WTC11 (cell line): Measurements from ENCODE around the gene MYH14.

Source experiments
- CTCF ChIP-seq: fragments of 200-600 bp; IDR thresholded peaks from 2 replicates; pipeline ENCODE4 v1.8.0; 2022; ENCODE audit warnings: antibody characterized with exemption
- RELA ChIP-seq: sonication (generic); formaldehyde crosslinking; IDR thresholded peaks from 2 replicates; pipeline ENCODE4 v1.8.1; 2022; ENCODE audit warnings: missing genetic modification reagents, mild to moderate bottlenecking, borderline replicate concordance

- no peak for TF ChIP-seq RELA
- TF ChIP-seq CTCF: no peak
Measured at GRCh38 chr19:50224986-50225747, 21.7 kb downstream of the MYH14 start.
